GM12878 (cell line): ENCODE measurements around the gene AMELX. TPM values are rescaled to one million over a fixed set of nuclear protein-coding genes. Genes with fewer than 3 reads are reported as not detected.

Experiments used
- ATAC-seq: fragments of 200-7000 bp; cut with Tn5 transposase; 3 replicates; pipeline ENCODE4 v1.9.1; 2020; ENCODE audit warnings: mild to moderate bottlenecking, moderate library complexity
- BruUV-seq: library from RNA; stranded (reverse); fragments of 400-500 nt; replicated peaks from 2 replicates; lab custom pipeline; 2021; lab: Mats Ljungman, UMichigan
- CTCF ChIA-PET: fragments of 300-600 bp; sonication (Branson Sonifier 250); formaldehyde crosslinking; extraction: SDS; loops from one replicate; lab custom pipeline; 2021; ENCODE audit warnings: inconsistent platforms; lab: Yijun Ruan, JAX
- POLR2A ChIA-PET: fragments of 350-600 bp; formaldehyde crosslinking; extraction: SDS; loops from one replicate; lab custom pipeline; 2021; ENCODE audit warnings: inconsistent platforms; lab: Charles Lee
- RAD21 ChIA-PET: fragments of 300-600 bp; sonication (Branson Sonifier 250); formaldehyde crosslinking; loops from one replicate; lab custom pipeline; 2023; ENCODE audit warnings: antibody characterized with exemption; ENCODE audit not compliant: unreplicated experiment; lab: Charles Lee
- SMC1A ChIA-PET: fragments of 300-600 bp; sonication (Branson Sonifier 250); formaldehyde crosslinking; loops from one replicate; lab custom pipeline; 2023; ENCODE audit not compliant: unreplicated experiment, uncharacterized antibody; lab: Charles Lee
- DNase-seq: peaks from one replicate; pipeline ENCODE4 v3.0.0-alpha.2; 2011; ENCODE audit warnings: low read depth, low spot score
- FAIRE-seq: peaks from 3 replicates; lab custom pipeline; 2011; peaks lifted over from hg19 to GRCh38; lab: Jason Lieb, UNC
- H2AFZ ChIP-seq: 2 replicates; pipeline ENCODE4 v1.6.0; 2011; ENCODE audit warnings: low read depth, low read length, control low read depth; ENCODE audit not compliant: control insufficient read depth
- H3K27ac ChIP-seq: 2 replicates; pipeline ENCODE4 v1.5.1; 2011; ENCODE audit warnings: control low read depth; ENCODE audit not compliant: control insufficient read depth, insufficient read depth
- H3K27me3 ChIP-seq, 2 experiments: replicated peaks in 1 of 2; 2 replicates each; pipeline versions ENCODE4 v1.6.0 to v1.6.1; 2011; ENCODE audit warnings: low read length in 1 of 2; ENCODE audit not compliant: control insufficient read depth in 2 of 2, insufficient read depth in 2 of 2
- H3K36me3 ChIP-seq, 2 experiments: 2 replicates each; pipeline ENCODE4 v1.5.1; 2011; ENCODE audit warnings: low read length in 1 of 2; ENCODE audit not compliant: control insufficient read depth in 2 of 2, insufficient read depth in 2 of 2
- H3K4me1 ChIP-seq: 2 replicates; pipeline ENCODE4 v1.6.1; 2011; ENCODE audit warnings: mild to moderate bottlenecking, low read length, moderate library complexity, mixed read lengths; ENCODE audit not compliant: control insufficient read depth, insufficient read depth
- H3K4me2 ChIP-seq: 2 replicates; pipeline ENCODE4 v1.6.0; 2011; ENCODE audit warnings: control low read depth; ENCODE audit not compliant: control insufficient read depth, insufficient read depth
- H3K4me3 ChIP-seq: fragments of 200-600 bp; sonication (generic); 2 replicates; pipeline ENCODE4 v1.5.1; 2016
- H3K79me2 ChIP-seq: 2 replicates; pipeline ENCODE4 v1.6.0; 2011; ENCODE audit warnings: low read length; ENCODE audit not compliant: control insufficient read depth, insufficient read depth
- H3K9ac ChIP-seq: 2 replicates; pipeline ENCODE4 v1.8.0; 2011; ENCODE audit warnings: low read length, control low read depth, mixed read lengths; ENCODE audit not compliant: control insufficient read depth, insufficient read depth
- H3K9me3 ChIP-seq: replicated peaks from 3 replicates; pipeline ENCODE4 v1.5.1; 2011; ENCODE audit warnings: mild to moderate bottlenecking, low read length; ENCODE audit not compliant: control insufficient read depth, insufficient read depth
- H4K20me1 ChIP-seq: 2 replicates; pipeline ENCODE4 v1.6.0; 2011; ENCODE audit not compliant: control insufficient read depth, insufficient read depth
- ATF7 ChIP-seq: fragments of 450-650 bp; IDR thresholded peaks from 2 replicates; pipeline ENCODE4 v1.6.1; 2016; ENCODE audit warnings: low read depth, mild to moderate bottlenecking
- EZH2 ChIP-seq: IDR thresholded peaks from 2 replicates; pipeline ENCODE4 v1.6.1; 2012; ENCODE audit warnings: low read depth, mild to moderate bottlenecking, control low read depth, inconsistent platforms, low read length, borderline replicate concordance; ENCODE audit not compliant: control insufficient read depth
- HDAC6 ChIP-seq: fragments of 200-600 bp; sonication (generic); IDR thresholded peaks from one replicate; pipeline ENCODE4 v1.8.0; 2017; ENCODE audit warnings: antibody characterized with exemption; ENCODE audit not compliant: unreplicated experiment
- NFXL1 ChIP-seq: fragments of 450-650 bp; IDR thresholded peaks from 2 replicates; pipeline ENCODE4 v1.6.1; 2017; ENCODE audit warnings: antibody characterized with exemption, mild to moderate bottlenecking, borderline replicate concordance
- PML ChIP-seq: IDR thresholded peaks from 2 replicates; pipeline ENCODE4 v1.6.1; 2012; ENCODE audit warnings: low read length, inconsistent platforms
- POLR2AphosphoS5 ChIP-seq: IDR thresholded peaks from 2 replicates; pipeline ENCODE4 v1.6.1; 2011; ENCODE audit warnings: mild to moderate bottlenecking, low read length, inconsistent platforms
- POU2F2 ChIP-seq: IDR thresholded peaks from 3 replicates; pipeline ENCODE4 v1.6.1; 2011; ENCODE audit warnings: low read depth, mild to moderate bottlenecking, low read length, borderline replicate concordance
- RUNX3 ChIP-seq: IDR thresholded peaks from 2 replicates; pipeline ENCODE4 v1.6.1; 2012; ENCODE audit warnings: low read length, inconsistent platforms
- SMC3 ChIP-seq: IDR thresholded peaks from 2 replicates; pipeline ENCODE4 v1.6.1; 2011; ENCODE audit warnings: low read length, improper control_type of control experiment, borderline replicate concordance
- SUPT20H ChIP-seq: IDR thresholded peaks from 2 replicates; pipeline ENCODE4 v1.6.1; 2011; ENCODE audit warnings: low read depth, mild to moderate bottlenecking, low read length, moderate library complexity, borderline replicate concordance; ENCODE audit not compliant: control insufficient read depth
- WGBS: methylation state at CpG from one replicate; pipeline ENCODE4 v1.1.6; 2016; ENCODE audit warnings: low lambda C conversion rate; ENCODE audit not compliant: insufficient replicate concordance, insufficient coverage; ENCODE audit errors: missing lambda C conversion rate; 5-methylcytosine and 5-hydroxymethylcytosine counted together
- in situ Hi-C: fragments of 300-500 bp; cut with MboI; formaldehyde crosslinking; loops from 9 replicates; pipeline ENCODE4 v1.14.3; 2018; ENCODE audit warnings: mixed read lengths
- intact Hi-C: fragments of 100-400 bp; cut with micrococcal nuclease; formaldehyde crosslinking; loops from one replicate; pipeline ENCODE4 v1.14.2; 2022; ENCODE audit not compliant: unreplicated experiment
- microRNA-seq: library from miRNA; unstranded; fragments of <30 nt; microRNA quantifications from one replicate; pipeline ENCODE4, GENCODE V29; 2018
- polyA plus RNA-seq, 11 experiments: library from polyadenylated mRNA; depleted of rRNA in 4 of 11; unstranded in 6 of 11; stranded (reverse) in 5 of 11; fragments of >200 nt; fragmentation: Nextera tagmentation in 4 of 11; fragmentation: Illumina TruSeq in 1 of 11; extraction: Ambion mirVana in 4 of 11; extraction: Trizol in 1 of 11; gene quantifications; 1 replicate in 1 of 11; 2 replicates in 10 of 11; pipeline versions ENCODE4 v1.2.1 to v1.2.3, GENCODE V29; 2011 to 2016; ENCODE audit warnings: inconsistent platforms in 2 of 11, missing spikeins in 2 of 11, low read depth in 1 of 11
- small RNA-seq: library from RNA; depleted of rRNA; stranded (forward); fragments of <200 nt; gene quantifications from one replicate; pipeline ENCODE3, GENCODE V24; 2014
- total RNA-seq, 4 experiments: library from RNA; depleted of rRNA in 3 of 4; stranded (reverse); fragments of >200 nt in 3 of 4; fragmentation: Illumina TruSeq in 1 of 4; extraction: Trizol in 1 of 4; gene quantifications; 2 replicates each; pipeline versions ENCODE4 v1.2.1 to v1.2.3, GENCODE V29; 2013 to 2021
- TF ChIP-seq, protein P1 (sequence below): fragments of 150-350 bp; IDR thresholded peaks from 2 replicates; pipeline ENCODE4 v1.6.1; 2014; ENCODE audit warnings: mild to moderate bottlenecking, low read depth, low read length

The AMELX gene
- total and polyA plus RNA-seq, 10 of the 15 experiments (the other 5 are each of a cell fraction or from before 2014, with no cell fraction given) = not detected

DNA sequence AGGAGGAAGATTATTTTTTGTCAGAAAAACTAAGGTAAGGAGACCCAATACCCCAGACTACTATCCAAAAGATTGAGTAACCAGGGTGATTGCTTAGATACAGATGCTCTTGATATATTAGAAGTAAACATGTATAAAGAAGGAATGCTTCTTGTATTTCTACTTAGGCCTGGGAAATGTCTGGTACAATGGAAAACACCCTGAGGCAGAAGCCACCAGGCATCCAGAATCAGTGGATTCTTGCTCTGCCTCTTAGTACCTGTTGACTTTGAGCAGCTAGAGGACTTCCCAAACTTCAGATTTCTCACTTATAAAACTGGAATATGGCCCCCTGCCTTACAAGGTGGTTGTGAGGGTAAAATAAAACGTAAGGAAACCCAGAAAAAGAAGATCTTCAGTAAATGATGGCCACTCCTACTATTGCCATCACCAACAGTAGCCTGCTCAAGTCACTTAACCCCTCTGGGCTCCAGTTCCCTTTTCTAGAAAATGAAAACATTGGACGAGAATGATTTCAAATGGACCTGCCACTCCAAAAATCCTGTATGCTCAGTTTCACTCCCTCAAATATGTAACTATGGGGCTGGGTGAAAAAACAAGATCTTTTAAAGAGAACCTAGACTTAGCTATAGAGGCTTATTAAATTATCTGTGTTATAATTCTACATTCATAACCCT, 56.6 kb downstream of the AMELX start:
- H3K9me3 ChIP-seq = no peaks in the 10 kb centered on the region
- ChIA-PET RAD21 (no interaction called here), CTCF (interaction anchor here (1.5 kb wide), 1 partner anchor 11 kb away, joined by 3 read pairs; no protein-coding TSS in a partner anchor), POLR2A (no interaction called here), SMC1A (interaction anchor here (1.8 kb wide), 1 partner anchor 13 kb away, joined by 6 read pairs; no protein-coding TSS in a partner anchor)
- H3K4me1 ChIP-seq = peaks cover 6% of the 10 kb centered on the region; the same call in 1 of the 2 replicates
- 26% methylated on average over 2 of the region's 2 CpGs for WGBS
- BruUV-seq = no TSS peak
- FAIRE-seq (no peak), ATAC-seq (no peak), DNase-seq (no peak)
- no peak overlapping the region for H3K9ac ChIP-seq
- intact Hi-C loops (no loop called here), in situ Hi-C loops (no loop called here)
- no peaks in the 10 kb centered on the region for H4K20me1 ChIP-seq
- no peaks in the 10 kb centered on the region for H3K36me3 ChIP-seq
- H3K27ac ChIP-seq = no peak overlapping the region
- TF ChIP-seq RUNX3 = no peak
- no peak for TF ChIP-seq PML
- no peak for TF ChIP-seq SMC3
- TF ChIP-seq SUPT20H = no peak
- TF ChIP-seq ATF7 = no peak
- no peak for TF ChIP-seq NFXL1
- no peak for TF ChIP-seq POU2F2
- TF ChIP-seq EZH2 = no peak
- TF ChIP-seq POLR2AphosphoS5 = no peak
- TF ChIP-seq HDAC6 = no peak
- TF ChIP-seq, protein P1, sequence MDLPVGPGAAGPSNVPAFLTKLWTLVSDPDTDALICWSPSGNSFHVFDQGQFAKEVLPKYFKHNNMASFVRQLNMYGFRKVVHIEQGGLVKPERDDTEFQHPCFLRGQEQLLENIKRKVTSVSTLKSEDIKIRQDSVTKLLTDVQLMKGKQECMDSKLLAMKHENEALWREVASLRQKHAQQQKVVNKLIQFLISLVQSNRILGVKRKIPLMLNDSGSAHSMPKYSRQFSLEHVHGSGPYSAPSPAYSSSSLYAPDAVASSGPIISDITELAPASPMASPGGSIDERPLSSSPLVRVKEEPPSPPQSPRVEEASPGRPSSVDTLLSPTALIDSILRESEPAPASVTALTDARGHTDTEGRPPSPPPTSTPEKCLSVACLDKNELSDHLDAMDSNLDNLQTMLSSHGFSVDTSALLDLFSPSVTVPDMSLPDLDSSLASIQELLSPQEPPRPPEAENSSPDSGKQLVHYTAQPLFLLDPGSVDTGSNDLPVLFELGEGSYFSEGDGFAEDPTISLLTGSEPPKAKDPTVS = no peak
- no peaks in the 10 kb centered on the region for H3K27me3 ChIP-seq
- H3K4me3 ChIP-seq = no peak overlapping the region
- H2AFZ ChIP-seq = no peak overlapping the region
- H3K4me2 ChIP-seq = no peak overlapping the region
- no peaks in the 10 kb centered on the region for H3K79me2 ChIP-seq

Small RNAs within 50 kb of the gene (microRNA-seq; reads per million reads assigned to microRNA genes)
- not detected for gene MIR548AX

Small RNAs within 50 kb of the gene (small RNA-seq; reads per million reads assigned to genes)
- not detected for gene MIR548AX

Other genes with a start within 250 kb of the AMELX start
- 20.3 and 20.4 TPM in 2 replicates for gene HCCS, start 182.1 kb upstream of the AMELX start, total RNA-seq (2014; rRNA removed)
- 22.2 and 27.5 TPM in 2 replicates for gene HCCS, start 182.1 kb upstream of the AMELX start, total RNA-seq (2014; rRNA removed; fragmentation: Illumina TruSeq; extraction: Trizol)
- gene HCCS, start 182.1 kb upstream of the AMELX start, total RNA-seq (2021) = 30.0 and 36.0 TPM in 2 replicates
- 39.3 and 44.3 TPM in 2 replicates for gene HCCS, start 182.1 kb upstream of the AMELX start, polyA plus RNA-seq (2011; rRNA removed)
- 38.2 and 39.4 TPM in 2 replicates for gene HCCS, start 182.1 kb upstream of the AMELX start, polyA plus RNA-seq (2014; fragmentation: Illumina TruSeq; extraction: Trizol)
- 10 to 100 TPM; 11.8 to 15.6 TPM for gene HCCS, start 182.1 kb upstream of the AMELX start, polyA plus RNA-seq (2014; fragmentation: Nextera tagmentation; extraction: Ambion mirVana)
- gene HCCS, start 182.1 kb upstream of the AMELX start, polyA plus RNA-seq (2014; rRNA removed) = 32.2 and 37.7 TPM in 2 replicates
- gene HCCS, start 182.1 kb upstream of the AMELX start, polyA plus RNA-seq (2016; fragmentation: Nextera tagmentation; extraction: Ambion mirVana) = 10 to 100 TPM; 65.8 to 69.6 TPM